ENCODE measurements around the gene ATRNL1.

DNA sequence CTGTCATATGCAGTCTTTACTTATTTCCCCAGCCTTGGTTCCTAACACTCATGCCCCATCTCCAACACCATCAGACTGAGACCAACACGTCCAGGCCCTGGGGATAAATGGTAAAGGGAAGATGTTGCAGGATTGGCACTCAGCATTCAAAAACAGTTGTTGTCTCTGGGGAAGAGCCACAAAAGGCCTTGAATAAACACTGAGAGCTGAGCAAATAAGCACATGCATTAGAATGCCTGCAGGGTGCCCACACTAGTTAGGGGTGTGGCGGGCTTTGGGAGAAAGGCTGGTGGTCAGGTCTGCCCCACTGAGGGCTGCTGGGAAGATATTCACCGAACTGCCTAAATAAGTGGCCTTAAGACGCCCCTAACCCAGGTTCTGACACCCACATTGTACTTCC, 788.9 kb downstream of the ATRNL1 start:
- TF ChIP-seq, protein P1, sequence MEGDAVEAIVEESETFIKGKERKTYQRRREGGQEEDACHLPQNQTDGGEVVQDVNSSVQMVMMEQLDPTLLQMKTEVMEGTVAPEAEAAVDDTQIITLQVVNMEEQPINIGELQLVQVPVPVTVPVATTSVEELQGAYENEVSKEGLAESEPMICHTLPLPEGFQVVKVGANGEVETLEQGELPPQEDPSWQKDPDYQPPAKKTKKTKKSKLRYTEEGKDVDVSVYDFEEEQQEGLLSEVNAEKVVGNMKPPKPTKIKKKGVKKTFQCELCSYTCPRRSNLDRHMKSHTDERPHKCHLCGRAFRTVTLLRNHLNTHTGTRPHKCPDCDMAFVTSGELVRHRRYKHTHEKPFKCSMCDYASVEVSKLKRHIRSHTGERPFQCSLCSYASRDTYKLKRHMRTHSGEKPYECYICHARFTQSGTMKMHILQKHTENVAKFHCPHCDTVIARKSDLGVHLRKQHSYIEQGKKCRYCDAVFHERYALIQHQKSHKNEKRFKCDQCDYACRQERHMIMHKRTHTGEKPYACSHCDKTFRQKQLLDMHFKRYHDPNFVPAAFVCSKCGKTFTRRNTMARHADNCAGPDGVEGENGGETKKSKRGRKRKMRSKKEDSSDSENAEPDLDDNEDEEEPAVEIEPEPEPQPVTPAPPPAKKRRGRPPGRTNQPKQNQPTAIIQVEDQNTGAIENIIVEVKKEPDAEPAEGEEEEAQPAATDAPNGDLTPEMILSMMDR (IDR thresholded peaks at IDR 0.05) = no peak
- TF ChIP-seq POLR2AphosphoS5 (IDR thresholded peaks at IDR 0.05) = no peak
- TF ChIP-seq POLR2A (IDR thresholded peaks at IDR 0.05) = no peak
- no peak for TF ChIP-seq EP300 (IDR thresholded peaks at IDR 0.05)
